Mesodermal cell (in vitro differentiated cells): ENCODE measurements around the gene BHLHE40.

Source experiments
- H3K27ac ChIP-seq: 2 replicates; pipeline ENCODE4 v1.7.0; 2013; ENCODE audit warnings: mild to moderate bottlenecking, low read depth, low read length, moderate library complexity; ENCODE audit not compliant: severe bottlenecking
- H3K36me3 ChIP-seq: 2 replicates; pipeline ENCODE4 v1.7.1; 2013; ENCODE audit warnings: mild to moderate bottlenecking, low read length, moderate library complexity; ENCODE audit not compliant: control insufficient read depth, insufficient read depth
- H3K4me1 ChIP-seq: one replicate; pipeline ENCODE4 v1.7.1; 2013; ENCODE audit warnings: mild to moderate bottlenecking, low read length; ENCODE audit not compliant: insufficient read depth, control insufficient read depth, poor library complexity, severe bottlenecking
- H3K4me3 ChIP-seq: 2 replicates; pipeline ENCODE4 v1.7.0; 2013; ENCODE audit warnings: low read length, control low read depth, mild to moderate bottlenecking; ENCODE audit not compliant: insufficient read depth, poor library complexity, severe bottlenecking; ENCODE audit errors: extremely low read depth
- H3K9me3 ChIP-seq: 2 replicates; pipeline ENCODE4 v1.7.1; 2013; ENCODE audit warnings: mild to moderate bottlenecking, low read length, moderate library complexity; ENCODE audit not compliant: control insufficient read depth
- WGBS, 2 experiments: methylation state at CpG; one replicate each; pipeline ENCODE4 v1.1.5; 2013; ENCODE audit warnings: missing lambda C conversion rate in 2 of 2; ENCODE audit not compliant: insufficient coverage in 2 of 2; 5-methylcytosine and 5-hydroxymethylcytosine counted together

BHLHE40 gene

DNA sequence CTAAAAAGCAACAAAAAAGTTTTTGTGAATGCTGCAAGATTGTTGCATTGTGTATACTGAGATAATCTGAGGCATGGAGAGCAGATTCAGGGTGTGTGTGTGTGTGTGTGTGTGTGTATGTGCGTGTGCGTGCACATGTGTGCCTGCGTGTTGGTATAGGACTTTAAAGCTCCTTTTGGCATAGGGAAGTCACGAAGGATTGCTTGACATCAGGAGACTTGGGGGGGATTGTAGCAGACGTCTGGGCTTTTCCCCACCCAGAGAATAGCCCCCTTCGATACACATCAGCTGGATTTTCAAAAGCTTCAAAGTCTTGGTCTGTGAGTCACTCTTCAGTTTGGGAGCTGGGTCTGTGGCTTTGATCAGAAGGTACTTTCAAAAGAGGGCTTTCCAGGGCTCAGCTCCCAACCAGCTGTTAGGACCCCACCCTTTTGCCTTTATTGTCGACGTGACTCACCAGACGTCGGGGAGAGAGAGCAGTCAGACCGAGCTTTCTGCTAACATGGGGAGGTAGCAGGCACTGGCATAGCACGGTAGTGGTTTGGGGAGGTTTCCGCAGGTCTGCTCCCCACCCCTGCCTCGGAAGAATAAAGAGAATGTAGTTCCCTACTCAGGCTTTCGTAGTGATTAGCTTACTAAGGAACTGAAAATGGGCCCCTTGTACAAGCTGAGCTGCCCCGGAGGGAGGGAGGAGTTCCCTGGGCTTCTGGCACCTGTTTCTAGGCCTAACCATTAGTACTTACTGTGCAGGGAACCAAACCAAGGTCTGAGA lies 4.7 kb downstream of the BHLHE40 start:
- WGBS, 2 experiments, result 33 to 35% methylated on average over 6 to 12 of the region's 16 CpGs
- H3K27ac ChIP-seq, result peak overlapping the region; percentile 83
- H3K9me3 ChIP-seq, result no peaks in the 10 kb centered on the region
- H3K4me3 ChIP-seq, result peak overlapping the region; percentile 93
- H3K36me3 ChIP-seq, result peaks cover 34% of the 10 kb centered on the region
- peaks cover 34% of the 10 kb centered on the region for H3K4me1 ChIP-seq

GRCh38 chr3:4984511-4984864 lies 5.3 kb downstream of the BHLHE40 start:
- Histone ChIP-seq H3K27ac (peak overlapping the region; percentile 83), H3K36me3 (peaks cover 34% of the 10 kb centered on the region)

GRCh38 chr3:4985330-4986174 lies 6.3 kb downstream of the BHLHE40 start:
- Histone ChIP-seq H3K27ac (peak overlapping the region; percentile 91), H3K4me1 (peaks cover 34% of the 10 kb centered on the region), H3K9me3 (no peaks in the 10 kb centered on the region), H3K4me3 (no peak overlapping the region), H3K36me3 (peaks cover 33% of the 10 kb centered on the region)
- 55 to 56% methylated on average over 7 to 8 of the region's 10 CpGs for WGBS, 2 experiments

More at GRCh38 chr3:4984511-4984864, 5.3 kb downstream of the BHLHE40 start:
- H3K4me3 ChIP-seq, result peak overlapping the region; percentile 93
- no peaks in the 10 kb centered on the region for H3K9me3 ChIP-seq
- WGBS, 2 experiments, result 86 to 87% methylated on average over 6 to 7 of the region's 9 CpGs
- H3K4me1 ChIP-seq, result peaks cover 34% of the 10 kb centered on the region

GRCh38 chr3:4986175-4986781 lies 7.0 kb downstream of the BHLHE40 start:
- Histone ChIP-seq H3K4me1 (peaks cover 34% of the 10 kb centered on the region), H3K4me3 (peak overlapping the region; percentile 24), H3K9me3 (no peaks in the 10 kb centered on the region), H3K27ac (peak overlapping the region; percentile 91), H3K36me3 (peaks cover 28% of the 10 kb centered on the region)
- WGBS, 2 experiments, result 32 to 40% methylated on average over 6 to 7 of the region's 13 CpGs

DNA sequence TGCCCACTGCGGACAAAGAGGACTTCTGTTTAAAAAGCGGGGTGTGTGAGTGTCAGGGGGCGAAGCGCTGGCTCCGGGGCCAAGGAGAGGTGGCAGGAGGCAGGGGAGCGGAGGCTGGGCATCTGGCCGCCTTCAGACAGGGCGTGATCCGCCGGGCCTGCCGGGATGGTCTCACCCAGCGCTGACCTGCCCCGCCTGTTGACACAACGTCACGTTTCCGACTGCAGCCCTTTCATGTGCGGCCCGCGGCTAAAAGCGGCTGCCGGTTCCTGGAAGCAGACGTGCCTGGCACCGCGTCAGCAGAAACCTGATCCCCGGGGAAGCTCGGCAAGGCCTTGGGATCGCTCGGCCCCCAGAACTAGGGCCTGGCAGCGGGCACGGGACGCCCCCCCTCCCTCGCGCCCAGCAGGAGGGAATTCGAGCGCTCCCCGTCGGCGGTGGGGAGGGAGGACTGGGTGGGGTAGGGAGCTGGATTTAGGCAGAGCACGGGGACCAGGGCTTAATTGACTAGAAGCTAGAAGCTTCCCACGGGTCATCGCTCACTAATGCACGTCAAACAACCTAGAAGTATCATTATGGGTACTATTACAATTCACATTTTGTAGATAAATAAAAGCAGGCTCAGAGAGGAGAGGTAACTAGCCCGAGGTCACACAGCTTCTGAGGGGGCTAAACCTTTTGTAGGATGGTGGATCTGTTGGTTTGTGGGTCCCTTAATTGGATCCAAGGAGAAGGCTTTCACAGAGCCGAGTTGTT lies 7.7 kb downstream of the BHLHE40 start:
- peak overlapping the region; percentile 24 for H3K4me3 ChIP-seq
- WGBS, 2 experiments, result 1 to 2% methylated on average over 28 to 30 of the region's 44 CpGs
- H3K36me3 ChIP-seq, result peaks cover 22% of the 10 kb centered on the region
- peaks cover 29% of the 10 kb centered on the region for H3K4me1 ChIP-seq
- peak overlapping the region; percentile 91 for H3K27ac ChIP-seq
- H3K9me3 ChIP-seq, result no peaks in the 10 kb centered on the region

GRCh38 chr3:4987538-4988296 lies 8.5 kb downstream of the BHLHE40 start:
- Histone ChIP-seq H3K36me3 (peaks cover 16% of the 10 kb centered on the region), H3K27ac (peak overlapping the region; percentile 91), H3K9me3 (no peaks in the 10 kb centered on the region), H3K4me3 (peak overlapping the region; percentile 24), H3K4me1 (peaks cover 26% of the 10 kb centered on the region)
- 96 to 100% methylated on average over 3 to 4 of the region's 6 CpGs for WGBS, 2 experiments

DNA sequence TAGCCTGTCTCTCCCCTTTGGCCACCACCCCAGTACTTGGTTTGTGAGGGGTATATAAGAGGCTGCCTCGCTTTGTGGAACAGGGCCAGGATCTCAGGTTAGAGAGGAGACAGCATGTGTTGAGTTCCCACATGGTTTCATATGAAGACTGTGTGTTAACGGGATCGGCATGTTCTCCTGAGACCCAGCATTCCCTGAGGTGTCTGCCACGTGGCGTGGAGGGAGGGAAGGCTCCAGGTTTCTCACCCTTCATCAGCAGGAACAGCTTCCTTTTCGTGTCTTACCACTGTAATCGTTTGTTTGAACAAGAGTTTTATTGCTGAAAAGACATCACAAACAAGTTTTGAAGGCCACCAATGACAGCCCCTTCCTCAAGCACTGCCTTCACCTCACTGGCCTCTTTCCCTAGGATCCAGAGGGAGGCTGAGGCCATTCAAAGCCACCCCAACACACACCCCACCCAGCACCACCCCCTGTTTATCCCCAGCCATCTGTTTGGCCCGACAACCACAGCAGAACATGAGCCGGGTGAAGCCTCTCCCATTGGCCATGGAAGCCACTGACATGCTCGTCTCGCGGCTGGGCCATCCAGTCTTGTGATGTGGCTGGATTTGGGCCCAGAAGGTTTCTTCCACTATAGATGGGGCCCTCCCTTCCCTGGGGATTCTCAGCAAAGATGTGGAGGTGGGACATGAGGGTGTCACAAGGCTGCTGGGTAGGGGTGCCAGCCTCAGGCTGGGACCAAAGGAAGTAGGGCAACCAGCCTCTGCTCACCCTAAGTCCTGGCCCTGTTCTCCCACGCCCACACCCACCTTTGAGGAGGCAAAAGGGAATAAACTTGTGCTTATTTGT lies 10.0 kb downstream of the BHLHE40 start:
- H3K36me3 ChIP-seq, result peaks cover 4% of the 10 kb centered on the region
- no peak overlapping the region for H3K4me3 ChIP-seq
- no peaks in the 10 kb centered on the region for H3K9me3 ChIP-seq
- WGBS, 2 experiments, result 76 to 85% methylated on average over 8 to 9 of the region's 13 CpGs
- H3K4me1 ChIP-seq, result peaks cover 17% of the 10 kb centered on the region
- H3K27ac ChIP-seq, result no peak overlapping the region

DNA sequence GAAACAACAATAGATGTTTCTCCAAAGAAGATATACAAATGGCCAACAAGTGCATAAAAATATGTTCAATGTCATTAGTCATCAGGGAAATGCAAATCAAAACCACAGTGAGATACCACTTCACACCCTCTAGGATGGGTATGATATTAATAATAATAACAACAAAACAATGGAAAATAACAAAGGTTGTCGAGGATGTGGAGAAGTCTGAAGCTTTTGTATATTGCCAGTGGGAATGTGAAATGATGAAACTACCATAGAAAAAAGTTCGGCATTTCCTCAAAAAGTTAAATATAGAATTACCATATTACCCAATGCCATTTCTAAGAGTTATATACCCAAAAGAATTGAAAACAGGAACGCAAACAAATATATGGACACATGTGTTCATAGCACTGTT lies 10.8 kb downstream of the BHLHE40 start:
- no peaks in the 10 kb centered on the region for H3K9me3 ChIP-seq
- H3K27ac ChIP-seq, result no peak overlapping the region
- WGBS, 2 experiments, result no CpG with 5 or more reads among the region's 3 CpGs
- no peaks in the 10 kb centered on the region for H3K36me3 ChIP-seq
- H3K4me1 ChIP-seq, result peaks cover 21% of the 10 kb centered on the region
- H3K4me3 ChIP-seq, result no peak overlapping the region

DNA sequence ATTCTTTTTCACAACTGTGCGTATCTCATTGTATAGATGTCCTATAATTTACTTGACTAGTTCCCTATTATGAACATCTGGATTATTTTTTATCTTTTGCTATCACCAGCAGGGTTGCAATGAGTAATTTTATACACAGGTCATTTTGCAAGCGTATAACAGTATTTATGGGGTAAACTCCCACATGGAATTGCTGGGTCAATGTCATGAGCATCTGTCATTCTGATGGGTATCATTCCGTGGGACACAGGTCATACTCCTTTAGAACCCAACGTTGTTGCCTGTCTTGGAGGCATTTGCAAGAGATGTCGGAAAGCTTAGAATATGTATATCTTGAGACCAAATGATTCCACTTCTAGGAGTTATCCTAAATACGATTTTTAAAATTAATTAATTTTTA lies 12.9 kb downstream of the BHLHE40 start:
- no peaks in the 10 kb centered on the region for H3K36me3 ChIP-seq
- H3K27ac ChIP-seq, result no peak overlapping the region
- 64 to 100% methylated on average over 2 of the region's 6 CpGs for WGBS, 2 experiments
- H3K9me3 ChIP-seq, result no peaks in the 10 kb centered on the region
- no peak overlapping the region for H3K4me3 ChIP-seq
- peaks cover 27% of the 10 kb centered on the region for H3K4me1 ChIP-seq
